Common myeloid progenitor, CD34-positive (primary cell): Measurements from ENCODE around the gene UCN. TPM values are rescaled to one million over a fixed set of nuclear protein-coding genes. Genes with fewer than 3 reads are reported as not detected.
"Not testable (repeated sequence)": the region's sequence is repeated elsewhere in the genome, so short reads cannot be mapped to it uniquely, and the experiment has no call there.

Experiments used
- CTCF ChIA-PET: fragments of 350-600 bp; sonication (Branson Sonifier 250); formaldehyde crosslinking; loops from one replicate; lab custom pipeline; 2021; ENCODE audit warnings: antibody characterized with exemption; lab: Charles Lee
- POLR2A ChIA-PET: fragments of 350-600 bp; sonication (Branson Sonifier 250); formaldehyde crosslinking; loops from one replicate; lab custom pipeline; 2021; ENCODE audit warnings: antibody characterized with exemption; lab: Charles Lee
- DNase-seq, 3 donors: peaks; one replicate each; pipeline versions ENCODE4 v3.0.0 to v3.0.0-alpha.2; 2013
- H3K27ac ChIP-seq, 2 experiments: 1 replicate in 1 of 2; 2 replicates in 1 of 2; pipeline ENCODE4 v1.7.0; 2013; ENCODE audit warnings: inconsistent platforms in 2 of 2, low read length in 2 of 2, mild to moderate bottlenecking in 2 of 2, low read depth in 1 of 2, moderate library complexity in 1 of 2; ENCODE audit not compliant: severe bottlenecking in 2 of 2, insufficient read depth in 1 of 2, poor library complexity in 1 of 2
- H3K27me3 ChIP-seq, 5 experiments: replicated peaks in 2 of 5; 1 replicate in 3 of 5; 2 replicates in 2 of 5; pipeline versions ENCODE4 v1.6.1 to v1.7.0; 2013; ENCODE audit warnings: low read length in 4 of 5, mild to moderate bottlenecking in 2 of 5, moderate library complexity in 2 of 5, inconsistent platforms in 1 of 5; ENCODE audit not compliant: insufficient read depth in 5 of 5, control insufficient read depth in 4 of 5
- H3K36me3 ChIP-seq, 4 experiments: 1 replicate in 2 of 4; 2 replicates in 2 of 4; pipeline versions ENCODE4 v1.6.1 to v1.7.0; 2013; ENCODE audit warnings: low read length in 3 of 4, control low read depth in 1 of 4, mild to moderate bottlenecking in 1 of 4; ENCODE audit not compliant: control insufficient read depth in 4 of 4, insufficient read depth in 4 of 4
- H3K4me1 ChIP-seq, 4 experiments: 1 replicate in 3 of 4; 2 replicates in 1 of 4; pipeline versions ENCODE4 v1.6.1 to v1.7.1; 2013; ENCODE audit warnings: low read length in 3 of 4, mild to moderate bottlenecking in 3 of 4, control low read depth in 1 of 4, inconsistent platforms in 1 of 4, moderate library complexity in 1 of 4; ENCODE audit not compliant: control insufficient read depth in 4 of 4, insufficient read depth in 4 of 4; ENCODE audit errors: control extremely low read depth in 1 of 4
- H3K4me3 ChIP-seq, 7 experiments: 1 replicate in 4 of 7; 2 replicates in 3 of 7; pipeline versions ENCODE4 v1.5.1 to v1.7.0; 2013; ENCODE audit warnings: mild to moderate bottlenecking in 7 of 7, low read length in 6 of 7, moderate library complexity in 6 of 7, inconsistent platforms in 2 of 7, low read depth in 2 of 7, control low read depth in 1 of 7; ENCODE audit not compliant: insufficient read depth in 4 of 7, control insufficient read depth in 1 of 7; ENCODE audit errors: extremely low read depth in 1 of 7
- H3K9me3 ChIP-seq, 5 experiments: 1 replicate in 4 of 5; 2 replicates in 1 of 5; pipeline versions ENCODE4 v1.6.1 to v1.7.1; 2013; ENCODE audit warnings: low read length in 4 of 5, mild to moderate bottlenecking in 2 of 5, inconsistent platforms in 1 of 5, low read depth in 1 of 5, moderate library complexity in 1 of 5; ENCODE audit not compliant: control insufficient read depth in 4 of 5, insufficient read depth in 2 of 5; ENCODE audit errors: control extremely low read depth in 1 of 5
- WGBS: methylation state at CpG from one replicate; pipeline ENCODE4 v1.1.5; 2013; ENCODE audit not compliant: insufficient coverage; 5-methylcytosine and 5-hydroxymethylcytosine counted together
- polyA plus RNA-seq: library from polyadenylated mRNA; unstranded; fragments of 120-200 nt; gene quantifications from one replicate; pipeline ENCODE4 v1.2.1, GENCODE V29; 2013

The UCN gene
- 1.9 TPM for polyA plus RNA-seq

- ChIA-PET POLR2A (no interaction called here), CTCF (interaction anchor here (1.0 to 2.6 kb wide), 2 partner anchors 13 to 18 kb away, joined by 3 to 10 read pairs; no protein-coding TSS in a partner anchor)
- Histone ChIP-seq H3K9me3 (no peaks in the 10 kb centered on the region), H3K36me3 (peaks cover 7 to 37% (median 16%) of the 10 kb centered on the region in 4 experiments), H3K27me3 (peaks cover 0 to 42% (median 19%) of the 10 kb centered on the region in 5 experiments), H3K4me3 (peak within 1 kb of the TSS in 3 of 7 experiments; percentile 52 to 68 (median 56)), H3K4me1 (peaks cover 0 to 23% (median 15%) of the 10 kb centered on the region in 4 experiments), H3K27ac (no peak within 1 kb of the TSS)
- WGBS: 97% methylated on average over 24 of the region's 25 CpGs
- peak in 1 of 3 donors; percentile 7 for DNase-seq
Observed at GRCh38 chr2:27308359-27308881, at the start of gene UCN. TSS of gene UCN (minus strand) at chr2:27308445. CDS start at chr2:27307895, 550 bp downstream.

- CTCF ChIA-PET: interaction anchor here (0.6 to 1.7 kb wide), 7 partner anchors 11 to 51 kb away, joined by 3 to 5 read pairs (median 3); no protein-coding TSS in a partner anchor
- POLR2A ChIA-PET: interaction anchor here (0.6 to 1.7 kb wide), 5 partner anchors 11 to 53 kb away, joined by 3 to 10 read pairs (median 7); partner anchors contain the start of gene PPM1G
- Histone ChIP-seq H3K27me3 (no peaks in the 10 kb centered on the region), H3K4me1 (peaks cover 12 to 34% (median 26%) of the 10 kb centered on the region in 4 experiments), H3K4me3 (peak within 1 kb of the TSS; percentile 79 to 99 (median 91)), H3K27ac (peak within 1 kb of the TSS; percentile 85 to 96), H3K36me3 (peaks cover 0 to 3% (median under 1%) of the 10 kb centered on the region in 4 experiments), H3K9me3 (no peaks in the 10 kb centered on the region)
- DNase-seq: peak; percentile 99 to 100 (median 99)
- 0% methylated on average over 63 of the region's 67 CpGs for WGBS
Observed at GRCh38 chr2:27356382-27357181, 48.3 kb upstream of the UCN start, which contains the start of gene GTF3C2. TSS of gene GTF3C2 (minus strand) at chr2:27356764. CDS start at chr2:27343554, 13,210 bp downstream.

GRCh38 chr2:27356056-27356381 is 47.8 kb upstream of the UCN start:
- CTCF ChIA-PET: interaction anchor here (0.7 to 1.7 kb wide), 5 partner anchors 12 to 51 kb away, joined by 3 to 5 read pairs (median 3); no protein-coding TSS in a partner anchor
- H3K36me3 ChIP-seq: peaks cover 0 to 3% (median 1%) of the 10 kb centered on the region in 4 experiments
- WGBS: 0% methylated on average over 8 of the region's 12 CpGs
- H3K27me3 ChIP-seq: no peaks in the 10 kb centered on the region
- H3K4me3 ChIP-seq: peak overlapping the region; percentile 79 to 99 (median 91)
- POLR2A ChIA-PET: interaction anchor here (1.3 to 1.7 kb wide), 3 partner anchors 13 to 53 kb away, joined by 7 to 10 read pairs (median 7); partner anchors contain the start of gene PPM1G
- H3K4me1 ChIP-seq: peaks cover 12 to 34% (median 26%) of the 10 kb centered on the region in 4 experiments
- peak overlapping the region; percentile 85 to 96 for H3K27ac ChIP-seq
- DNase-seq: no peak
- H3K9me3 ChIP-seq: no peaks in the 10 kb centered on the region

- WGBS: 98% methylated on average over 5 of the region's 7 CpGs
- Histone ChIP-seq H3K27ac (peak overlapping the region in 1 of 2 experiments; percentile 66), H3K4me1 (peaks cover 12 to 34% (median 26%) of the 10 kb centered on the region in 4 experiments), H3K27me3 (no peaks in the 10 kb centered on the region), H3K4me3 (no peak overlapping the region), H3K9me3 (no peaks in the 10 kb centered on the region), H3K36me3 (peaks cover 2 to 6% (median 3%) of the 10 kb centered on the region in 4 experiments)
- POLR2A ChIA-PET: interaction anchor here (0.6 to 0.9 kb wide), 2 partner anchors 15 to 37 kb away, joined by 3 to 5 read pairs; no protein-coding TSS in a partner anchor
- no peak for DNase-seq
- CTCF ChIA-PET: interaction anchor here (0.7 to 2.7 kb wide), 3 partner anchors 11 to 51 kb away, joined by 4 to 17 read pairs (median 9); no protein-coding TSS in a partner anchor
Observed at GRCh38 chr2:27354597-27354927, 46.3 kb upstream of the UCN start.

GRCh38 chr2:27353762-27354596 is 45.7 kb upstream of the UCN start:
- Histone ChIP-seq H3K36me3 (peaks cover 2 to 6% (median 3%) of the 10 kb centered on the region in 4 experiments), H3K9me3 (no peaks in the 10 kb centered on the region), H3K4me3 (no peak overlapping the region), H3K27ac (peak overlapping the region in 1 of 2 experiments; percentile 66), H3K27me3 (no peaks in the 10 kb centered on the region), H3K4me1 (peaks cover 12 to 34% (median 26%) of the 10 kb centered on the region in 4 experiments)
- ChIA-PET CTCF (interaction anchor here (0.7 to 2.7 kb wide), 4 partner anchors 10 to 51 kb away, joined by 3 to 17 read pairs (median 6); no protein-coding TSS in a partner anchor), POLR2A (interaction anchor here (0.6 to 0.9 kb wide), 2 partner anchors 16 to 36 kb away, joined by 3 to 5 read pairs; no protein-coding TSS in a partner anchor)
- no peak for DNase-seq
- 83% methylated on average over 5 of the region's 7 CpGs for WGBS

- not testable (repeated sequence) for H3K27me3 ChIP-seq, DNase-seq, H3K36me3 ChIP-seq, H3K9me3 ChIP-seq, H3K4me3 ChIP-seq
- peaks cover 12 to 32% (median 24%) of the 10 kb centered on the region in 4 experiments for H3K4me1 ChIP-seq
- ChIA-PET POLR2A (interaction anchor here (0.7 to 0.9 kb wide), 2 partner anchors 10 to 16 kb away, joined by 5 read pairs; no protein-coding TSS in a partner anchor), CTCF (interaction anchor here (1.0 to 2.7 kb wide), 4 partner anchors 10 to 17 kb away, joined by 3 to 17 read pairs (median 6); no protein-coding TSS in a partner anchor)
- H3K27ac ChIP-seq: peak overlapping the region in 1 of 2 experiments; percentile 66
- WGBS: 100% methylated on average over 5 of the region's 5 CpGs
Observed at GRCh38 chr2:27353386-27353761, 45.1 kb upstream of the UCN start.
